Mucosa of rectum (tissue), 2 donors: ENCODE measurements around the gene PPP1R16B.

Experiments
- H3K27ac ChIP-seq, 2 donors: one replicate each; pipeline ENCODE4 v1.7.0; 2013; ENCODE audit warnings: inconsistent platforms in 2 of 2, low read depth in 2 of 2, low read length in 2 of 2
- H3K27me3 ChIP-seq, 2 donors: one replicate each; pipeline ENCODE4 v1.7.0; 2013; ENCODE audit warnings: low read length in 2 of 2; ENCODE audit not compliant: control insufficient read depth in 2 of 2, insufficient read depth in 2 of 2
- H3K36me3 ChIP-seq, 2 donors: one replicate each; pipeline ENCODE4 v1.7.0; 2013; ENCODE audit warnings: low read length in 2 of 2; ENCODE audit not compliant: control insufficient read depth in 2 of 2, insufficient read depth in 2 of 2
- H3K4me1 ChIP-seq, 2 donors: one replicate each; pipeline ENCODE4 v1.7.0; 2013; ENCODE audit warnings: low read length in 2 of 2, mild to moderate bottlenecking in 1 of 2; ENCODE audit not compliant: control insufficient read depth in 2 of 2, insufficient read depth in 2 of 2
- H3K4me3 ChIP-seq, 2 donors: one replicate each; pipeline ENCODE4 v1.7.0; 2013; ENCODE audit warnings: low read length in 2 of 2
- H3K9ac ChIP-seq, 2 donors: one replicate each; pipeline ENCODE4 v1.7.0; 2013; ENCODE audit warnings: low read length in 2 of 2, low read depth in 1 of 2, mild to moderate bottlenecking in 1 of 2
- H3K9me3 ChIP-seq, 2 donors: one replicate each; pipeline ENCODE4 v1.7.0; 2013; ENCODE audit warnings: low read length in 2 of 2; ENCODE audit not compliant: control insufficient read depth in 2 of 2
- donor health status: healthy.
- donor health status: Normal muscosa, but diverticular disease.

PPP1R16B gene

GRCh38 chr20:38871560-38871953 is 66.1 kb downstream of the PPP1R16B start:
- no peaks in the 10 kb centered on the region for H3K36me3 ChIP-seq
- H3K27me3 ChIP-seq = no peaks in the 10 kb centered on the region
- H3K27ac ChIP-seq = peak overlapping the region; percentile 90
- peak overlapping the region in 1 of 2 donors; percentile 21 for H3K9ac ChIP-seq
- peaks cover 47 to 51% of the 10 kb centered on the region in 2 donors for H3K4me1 ChIP-seq
- peak overlapping the region in 1 of 2 donors; percentile 10 for H3K4me3 ChIP-seq
- no peaks in the 10 kb centered on the region for H3K9me3 ChIP-seq

GRCh38 chr20:38872036-38872435 is 66.5 kb downstream of the PPP1R16B start:
- H3K9me3 ChIP-seq = no peaks in the 10 kb centered on the region
- no peaks in the 10 kb centered on the region for H3K36me3 ChIP-seq
- H3K27ac ChIP-seq = peak overlapping the region; percentile 90
- no peaks in the 10 kb centered on the region for H3K27me3 ChIP-seq
- H3K4me1 ChIP-seq = peaks cover 47 to 52% of the 10 kb centered on the region in 2 donors
- peak overlapping the region; percentile 26 to 70 for H3K9ac ChIP-seq
- H3K4me3 ChIP-seq = peak overlapping the region in 1 of 2 donors; percentile 57

GRCh38 chr20:38872491-38873049 is 67.1 kb downstream of the PPP1R16B start:
- Histone ChIP-seq H3K27me3 (no peaks in the 10 kb centered on the region), H3K36me3 (no peaks in the 10 kb centered on the region), H3K4me1 (peaks cover 47 to 52% of the 10 kb centered on the region in 2 donors), H3K9me3 (no peaks in the 10 kb centered on the region), H3K27ac (peak overlapping the region; percentile 90), H3K9ac (peak overlapping the region; percentile 26 to 70), H3K4me3 (peak overlapping the region in 1 of 2 donors; percentile 57)

- Histone ChIP-seq H3K36me3 (no peaks in the 10 kb centered on the region), H3K9ac (peak overlapping the region; percentile 26 to 70), H3K27me3 (no peaks in the 10 kb centered on the region), H3K4me3 (peak overlapping the region in 1 of 2 donors; percentile 57), H3K27ac (peak overlapping the region; percentile 90), H3K9me3 (no peaks in the 10 kb centered on the region), H3K4me1 (peaks cover 47 to 52% of the 10 kb centered on the region in 2 donors)
These were observed 67.6 kb downstream of the PPP1R16B start for GRCh38 chr20:38873050-38873581.

- Histone ChIP-seq H3K4me3 (peak overlapping the region; percentile 2 to 54), H3K27ac (peak overlapping the region; percentile 57 to 90), H3K4me1 (peaks cover 44 to 54% of the 10 kb centered on the region in 2 donors), H3K9ac (peak overlapping the region in 1 of 2 donors; percentile 34), H3K27me3 (peaks cover under 1 to 2% of the 10 kb centered on the region in 2 donors), H3K9me3 (no peaks in the 10 kb centered on the region), H3K36me3 (no peaks in the 10 kb centered on the region)
These were observed 69.1 kb downstream of the PPP1R16B start for GRCh38 chr20:38874460-38875174.

GRCh38 chr20:38875175-38875993 is 69.9 kb downstream of the PPP1R16B start:
- Histone ChIP-seq H3K9ac (peak overlapping the region in 1 of 2 donors; percentile 34), H3K4me3 (no peak overlapping the region), H3K36me3 (no peaks in the 10 kb centered on the region), H3K27me3 (peaks cover 2 to 4% of the 10 kb centered on the region in 2 donors), H3K9me3 (no peaks in the 10 kb centered on the region), H3K4me1 (peaks cover 39 to 51% of the 10 kb centered on the region in 2 donors), H3K27ac (peak overlapping the region; percentile 36 to 90)

- Histone ChIP-seq H3K4me1 (peaks cover 25 to 35% of the 10 kb centered on the region in 2 donors), H3K27me3 (peaks cover 2 to 7% of the 10 kb centered on the region in 2 donors), H3K9me3 (no peaks in the 10 kb centered on the region), H3K36me3 (no peaks in the 10 kb centered on the region), H3K9ac (no peak overlapping the region), H3K27ac (no peak overlapping the region), H3K4me3 (no peak overlapping the region)
These were observed 72.0 kb downstream of the PPP1R16B start for GRCh38 chr20:38877483-38877882.

GRCh38 chr20:38878866-38879265 is 73.4 kb downstream of the PPP1R16B start:
- Histone ChIP-seq H3K4me3 (no peak overlapping the region), H3K4me1 (peaks cover 16 to 22% of the 10 kb centered on the region in 2 donors), H3K27me3 (peaks cover 2 to 15% of the 10 kb centered on the region in 2 donors), H3K9me3 (no peaks in the 10 kb centered on the region), H3K36me3 (no peaks in the 10 kb centered on the region), H3K27ac (no peak overlapping the region), H3K9ac (no peak overlapping the region)

GRCh38 chr20:38880952-38881735 is 75.6 kb downstream of the PPP1R16B start:
- Histone ChIP-seq H3K36me3 (no peaks in the 10 kb centered on the region), H3K27ac (no peak overlapping the region), H3K9ac (no peak overlapping the region)

More at GRCh38 chr20:38880952-38881735, 75.6 kb downstream of the PPP1R16B start:
- H3K9me3 ChIP-seq = no peaks in the 10 kb centered on the region
- H3K4me3 ChIP-seq = no peak overlapping the region
- H3K4me1 ChIP-seq = peaks cover 2 to 6% of the 10 kb centered on the region in 2 donors
- H3K27me3 ChIP-seq = peaks cover 2 to 15% of the 10 kb centered on the region in 2 donors
